Measurements from ENCODE around the gene CCNY.

GRCh38 chr10:35335133-35336083 is 901 bp upstream of the CCNY start:
- TF ChIP-seq SIN3A (IDR thresholded peaks at IDR 0.05; ENCODE audit: borderline replicate concordance, insufficient read depth, low read depth, low read length) (no peak), CTCF (IDR thresholded peaks at IDR 0.05) (no peak), POLR2AphosphoS5 (IDR thresholded peaks at IDR 0.05; ENCODE audit: low read depth, low read length) (no peak), REST (IDR thresholded peaks at IDR 0.05; ENCODE audit: insufficient read depth in 1 of 2, low read depth in 2 of 2, low read length in 1 of 2) (no peak)

All from Panc1 (cell line).